ENCODE measurements around the gene AK4.

DNA sequence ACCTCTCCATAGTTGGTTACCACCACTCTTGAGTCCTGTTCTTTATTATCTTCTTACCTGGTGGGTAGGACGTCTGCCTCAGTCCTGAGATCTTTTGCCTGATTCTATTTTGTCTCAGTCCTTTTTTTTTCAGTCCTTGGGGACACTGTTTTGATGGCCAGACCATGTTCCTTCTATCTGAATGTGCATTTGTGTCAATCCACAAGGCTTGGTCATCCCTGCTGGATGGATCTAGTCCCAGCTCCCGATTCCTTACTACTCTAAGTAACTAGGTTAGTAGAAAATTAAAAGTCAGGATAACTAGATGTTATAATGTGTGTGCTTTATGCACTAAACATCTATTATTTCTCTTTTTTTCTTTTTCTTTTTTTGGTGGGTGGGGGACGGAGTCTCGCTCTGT lies 28.1 kb upstream of the AK4 start:
- TF ChIP-seq, protein P1, sequence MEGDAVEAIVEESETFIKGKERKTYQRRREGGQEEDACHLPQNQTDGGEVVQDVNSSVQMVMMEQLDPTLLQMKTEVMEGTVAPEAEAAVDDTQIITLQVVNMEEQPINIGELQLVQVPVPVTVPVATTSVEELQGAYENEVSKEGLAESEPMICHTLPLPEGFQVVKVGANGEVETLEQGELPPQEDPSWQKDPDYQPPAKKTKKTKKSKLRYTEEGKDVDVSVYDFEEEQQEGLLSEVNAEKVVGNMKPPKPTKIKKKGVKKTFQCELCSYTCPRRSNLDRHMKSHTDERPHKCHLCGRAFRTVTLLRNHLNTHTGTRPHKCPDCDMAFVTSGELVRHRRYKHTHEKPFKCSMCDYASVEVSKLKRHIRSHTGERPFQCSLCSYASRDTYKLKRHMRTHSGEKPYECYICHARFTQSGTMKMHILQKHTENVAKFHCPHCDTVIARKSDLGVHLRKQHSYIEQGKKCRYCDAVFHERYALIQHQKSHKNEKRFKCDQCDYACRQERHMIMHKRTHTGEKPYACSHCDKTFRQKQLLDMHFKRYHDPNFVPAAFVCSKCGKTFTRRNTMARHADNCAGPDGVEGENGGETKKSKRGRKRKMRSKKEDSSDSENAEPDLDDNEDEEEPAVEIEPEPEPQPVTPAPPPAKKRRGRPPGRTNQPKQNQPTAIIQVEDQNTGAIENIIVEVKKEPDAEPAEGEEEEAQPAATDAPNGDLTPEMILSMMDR (conservative IDR thresholded peaks at IDR 0.05; ENCODE audit: low read depth, low read length), result no peak
- TF ChIP-seq RCOR1 (IDR thresholded peaks at IDR 0.05; ENCODE audit: insufficient replicate concordance, low read length) (no peak), POLR2A (IDR thresholded peaks at IDR 0.05; ENCODE audit: low read depth, low read length) (no peak), CEBPB (IDR thresholded peaks at IDR 0.05; ENCODE audit: low read depth, low read length) (no peak), RFX5 (IDR thresholded peaks at IDR 0.05; ENCODE audit: low read depth, low read length) (no peak), MXI1 (IDR thresholded peaks at IDR 0.05; ENCODE audit: borderline replicate concordance, low read depth, low read length) (no peak), RAD21 (IDR thresholded peaks at IDR 0.05; ENCODE audit: low read length) (no peak), MAZ (IDR thresholded peaks at IDR 0.05; ENCODE audit: borderline replicate concordance, low read depth, low read length) (no peak), SMC3 (IDR thresholded peaks at IDR 0.05; ENCODE audit: low read depth, low read length) (no peak), MAFK (IDR thresholded peaks at IDR 0.05; ENCODE audit: low read depth, low read length) (no peak), BHLHE40 (IDR thresholded peaks at IDR 0.05; ENCODE audit: low read depth, low read length) (no peak)
- TF ChIP-seq, protein P2, sequence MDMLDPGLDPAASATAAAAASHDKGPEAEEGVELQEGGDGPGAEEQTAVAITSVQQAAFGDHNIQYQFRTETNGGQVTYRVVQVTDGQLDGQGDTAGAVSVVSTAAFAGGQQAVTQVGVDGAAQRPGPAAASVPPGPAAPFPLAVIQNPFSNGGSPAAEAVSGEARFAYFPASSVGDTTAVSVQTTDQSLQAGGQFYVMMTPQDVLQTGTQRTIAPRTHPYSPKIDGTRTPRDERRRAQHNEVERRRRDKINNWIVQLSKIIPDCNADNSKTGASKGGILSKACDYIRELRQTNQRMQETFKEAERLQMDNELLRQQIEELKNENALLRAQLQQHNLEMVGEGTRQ (IDR thresholded peaks at IDR 0.05; ENCODE audit: low read depth, low read length), result no peak
- TF ChIP-seq, protein P3, sequence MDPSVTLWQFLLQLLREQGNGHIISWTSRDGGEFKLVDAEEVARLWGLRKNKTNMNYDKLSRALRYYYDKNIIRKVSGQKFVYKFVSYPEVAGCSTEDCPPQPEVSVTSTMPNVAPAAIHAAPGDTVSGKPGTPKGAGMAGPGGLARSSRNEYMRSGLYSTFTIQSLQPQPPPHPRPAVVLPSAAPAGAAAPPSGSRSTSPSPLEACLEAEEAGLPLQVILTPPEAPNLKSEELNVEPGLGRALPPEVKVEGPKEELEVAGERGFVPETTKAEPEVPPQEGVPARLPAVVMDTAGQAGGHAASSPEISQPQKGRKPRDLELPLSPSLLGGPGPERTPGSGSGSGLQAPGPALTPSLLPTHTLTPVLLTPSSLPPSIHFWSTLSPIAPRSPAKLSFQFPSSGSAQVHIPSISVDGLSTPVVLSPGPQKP (IDR thresholded peaks at IDR 0.05; ENCODE audit: borderline replicate concordance, low read depth, low read length), result no peak

Data from IMR-90 (cell line).